Keratinocyte (primary cell): ENCODE measurements around the gene HK1. TPM values are rescaled to one million over a fixed set of nuclear protein-coding genes. Genes with fewer than 3 reads are reported as not detected.

Source experiments
- DNase-seq: peaks from one replicate; pipeline ENCODE4 v3.0.0-alpha.2; 2011; ENCODE audit warnings: low read depth, missing footprints, low spot score
- FAIRE-seq: peaks from 2 replicates; lab custom pipeline; 2011; peaks lifted over from hg19 to GRCh38; lab: Jason Lieb, UNC
- H2AFZ ChIP-seq: 2 replicates; pipeline ENCODE4 v1.6.0; 2012; ENCODE audit warnings: low read length, control low read depth, inconsistent platforms; ENCODE audit not compliant: control insufficient read depth
- H3K27ac ChIP-seq: 2 replicates; pipeline ENCODE4 v1.5.1; 2011; ENCODE audit warnings: low read length; ENCODE audit not compliant: control insufficient read depth, insufficient read depth
- H3K27me3 ChIP-seq: 3 replicates; pipeline ENCODE4 v1.6.0; 2011; ENCODE audit warnings: low read length; ENCODE audit not compliant: control insufficient read depth, insufficient read depth; ENCODE audit errors: extremely low read depth
- H3K36me3 ChIP-seq, 2 experiments: 2 replicates in 1 of 2; 3 replicates in 1 of 2; pipeline ENCODE4 v1.5.1; 2011; ENCODE audit warnings: low read length in 2 of 2, mild to moderate bottlenecking in 1 of 2; ENCODE audit not compliant: control insufficient read depth in 2 of 2, insufficient read depth in 2 of 2; ENCODE audit errors: extremely low read depth in 1 of 2
- H3K4me1 ChIP-seq: 3 replicates; pipeline ENCODE4 v1.5.1; 2011; ENCODE audit warnings: low read length; ENCODE audit not compliant: control insufficient read depth, insufficient read depth; ENCODE audit errors: extremely low read depth
- H3K4me2 ChIP-seq: 3 replicates; pipeline ENCODE4 v1.6.0; 2011; ENCODE audit warnings: low read depth, low read length; ENCODE audit not compliant: control insufficient read depth, insufficient read depth; ENCODE audit errors: extremely low read depth
- H3K4me3 ChIP-seq, 3 experiments: fragments of 200-600 bp in 1 of 3; sonication (generic) in 1 of 3; 2 replicates in 2 of 3; 3 replicates in 1 of 3; pipeline ENCODE4 v1.5.1; 2011 to 2016; ENCODE audit warnings: low read length in 3 of 3, mild to moderate bottlenecking in 3 of 3, control low read depth in 2 of 3, inconsistent platforms in 1 of 3, low read depth in 1 of 3, mixed read lengths in 1 of 3, mixed run types in 1 of 3, moderate library complexity in 1 of 3; ENCODE audit not compliant: control insufficient read depth in 2 of 3, insufficient read depth in 2 of 3; ENCODE audit errors: extremely low read depth in 1 of 3
- H3K79me2 ChIP-seq: 2 replicates; pipeline ENCODE4 v1.6.0; 2012; ENCODE audit warnings: low read length; ENCODE audit not compliant: control insufficient read depth, insufficient read depth
- H3K9ac ChIP-seq: 3 replicates; pipeline ENCODE4 v1.6.0; 2011; ENCODE audit warnings: low read length; ENCODE audit not compliant: control insufficient read depth, insufficient read depth; ENCODE audit errors: extremely low read depth
- H3K9me1 ChIP-seq: 3 replicates; pipeline ENCODE4 v1.6.0; 2011; ENCODE audit warnings: low read length; ENCODE audit not compliant: control insufficient read depth, insufficient read depth; ENCODE audit errors: extremely low read depth
- H3K9me3 ChIP-seq: 2 replicates; pipeline ENCODE4 v1.5.1; 2012; ENCODE audit warnings: low read depth, low read length; ENCODE audit not compliant: control insufficient read depth
- H4K20me1 ChIP-seq: 3 replicates; pipeline ENCODE4 v1.6.0; 2011; ENCODE audit warnings: low read length; ENCODE audit not compliant: control insufficient read depth, insufficient read depth; ENCODE audit errors: extremely low read depth
- EZH2 ChIP-seq: IDR thresholded peaks from one replicate; pipeline ENCODE4 v1.6.1; 2012; ENCODE audit warnings: inconsistent platforms, mild to moderate bottlenecking, low read length, moderate library complexity
- dilution Hi-C: fragments of 300-500 bp; cut with MboI; formaldehyde crosslinking; loops from one replicate; pipeline ENCODE4 v1.7.0; 2020; ENCODE audit warnings: low sequenced_read_pairs; ENCODE audit not compliant: extremely low pct_ligation_motif_present
- polyA plus RNA-seq, 5 experiments: library from polyadenylated mRNA; depleted of rRNA in 3 of 5; stranded (reverse) in 3 of 5; stranded (forward) in 1 of 5; unstranded in 1 of 5; fragments of >200 nt; gene quantifications; 1 replicate in 1 of 5; 2 replicates in 3 of 5; 3 replicates in 1 of 5; pipeline versions ENCODE4 v1.2.1 to v1.2.3, GENCODE V29; 2011 to 2012; ENCODE audit warnings: missing spikeins in 2 of 5, low read depth in 1 of 5, low replicate concordance in 1 of 5
- TF ChIP-seq, protein P1 (sequence below), 3 experiments: IDR thresholded peaks in 1 of 3; conservative IDR thresholded peaks in 1 of 3; optimal IDR thresholded peaks in 1 of 3; 2 replicates in 2 of 3; 3 replicates in 1 of 3; pipeline versions ENCODE3 to v1.5.1; 2011; ENCODE audit warnings: low read length in 3 of 3, mild to moderate bottlenecking in 3 of 3, moderate library complexity in 2 of 3, control low read depth in 1 of 3, inconsistent platforms in 1 of 3; ENCODE audit not compliant: insufficient read depth in 2 of 3; ENCODE audit errors: extremely low read depth in 1 of 3

HK1 gene
- polyA plus RNA-seq, 1 donor (not counting 4 experiments of a cell fraction or from before 2014, with no cell fraction given), result 106 TPM

DNA sequence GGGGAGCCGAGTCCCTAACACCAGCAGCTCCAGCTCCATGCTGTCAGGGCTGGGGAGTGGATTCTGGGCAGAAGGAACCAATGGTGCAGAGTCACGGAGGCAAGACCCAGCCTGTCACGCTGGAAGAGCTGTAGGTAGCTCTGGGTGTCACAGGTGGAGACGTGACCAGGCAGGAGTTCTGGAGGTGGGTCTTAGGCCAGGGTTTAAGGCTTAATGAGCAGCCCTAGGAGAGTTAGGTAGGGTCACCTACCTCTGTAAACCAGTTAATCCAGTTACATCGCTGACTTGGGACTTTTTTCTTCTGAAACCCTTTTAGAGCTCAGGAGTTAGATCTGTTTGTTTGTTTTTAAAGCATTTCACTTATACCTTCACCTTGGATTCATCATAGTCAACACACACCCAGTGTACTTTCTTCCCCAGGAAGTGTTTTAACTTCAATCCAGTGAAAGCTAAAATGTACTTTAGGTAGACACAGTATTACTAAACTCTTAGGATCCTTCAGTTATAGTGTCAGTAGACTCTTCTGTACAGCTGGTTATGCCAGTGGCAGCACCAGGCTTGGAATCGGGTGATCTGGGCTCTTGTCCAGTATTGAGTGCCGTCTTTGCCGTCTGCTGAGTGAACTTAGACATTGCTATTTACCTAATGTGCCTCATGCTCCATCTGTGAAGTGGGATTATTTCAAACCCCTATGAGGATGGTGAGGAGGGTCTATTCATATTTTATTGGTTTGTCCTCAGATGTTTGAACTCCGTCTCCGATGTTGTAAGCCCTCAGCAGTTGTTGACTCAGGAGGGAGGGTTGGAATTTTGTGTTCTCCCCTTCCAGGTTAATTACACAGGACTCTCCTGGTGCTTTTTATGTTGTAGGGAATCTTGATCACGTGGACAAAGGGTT is 107.4 kb downstream of the HK1 start:
- Histone ChIP-seq H3K27me3 (no peaks in the 10 kb centered on the region), H3K4me2 (peak overlapping the region; percentile 30), H3K9me3 (no peaks in the 10 kb centered on the region), H3K4me1 (peaks cover 54% of the 10 kb centered on the region), H3K36me3 (peaks cover 32 to 56% of the 10 kb centered on the region in 2 experiments), H3K9me1 (peaks cover 2% of the 10 kb centered on the region), H2AFZ (no peak overlapping the region), H3K4me3 (no peak overlapping the region), H4K20me1 (peaks cover 3% of the 10 kb centered on the region), H3K9ac (peak overlapping the region; percentile 44), H3K27ac (peak overlapping the region; percentile 78), H3K79me2 (no peaks in the 10 kb centered on the region)
- FAIRE-seq, result peak; percentile 95
- dilution Hi-C loops, result no loop called here
- DNase-seq, result no peak
- TF ChIP-seq, protein P1, sequence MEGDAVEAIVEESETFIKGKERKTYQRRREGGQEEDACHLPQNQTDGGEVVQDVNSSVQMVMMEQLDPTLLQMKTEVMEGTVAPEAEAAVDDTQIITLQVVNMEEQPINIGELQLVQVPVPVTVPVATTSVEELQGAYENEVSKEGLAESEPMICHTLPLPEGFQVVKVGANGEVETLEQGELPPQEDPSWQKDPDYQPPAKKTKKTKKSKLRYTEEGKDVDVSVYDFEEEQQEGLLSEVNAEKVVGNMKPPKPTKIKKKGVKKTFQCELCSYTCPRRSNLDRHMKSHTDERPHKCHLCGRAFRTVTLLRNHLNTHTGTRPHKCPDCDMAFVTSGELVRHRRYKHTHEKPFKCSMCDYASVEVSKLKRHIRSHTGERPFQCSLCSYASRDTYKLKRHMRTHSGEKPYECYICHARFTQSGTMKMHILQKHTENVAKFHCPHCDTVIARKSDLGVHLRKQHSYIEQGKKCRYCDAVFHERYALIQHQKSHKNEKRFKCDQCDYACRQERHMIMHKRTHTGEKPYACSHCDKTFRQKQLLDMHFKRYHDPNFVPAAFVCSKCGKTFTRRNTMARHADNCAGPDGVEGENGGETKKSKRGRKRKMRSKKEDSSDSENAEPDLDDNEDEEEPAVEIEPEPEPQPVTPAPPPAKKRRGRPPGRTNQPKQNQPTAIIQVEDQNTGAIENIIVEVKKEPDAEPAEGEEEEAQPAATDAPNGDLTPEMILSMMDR (optimal IDR thresholded peaks at IDR 0.05 in 1 of 3, IDR thresholded peaks at IDR 0.05 in 1 of 3, conservative IDR thresholded peaks at IDR 0.05 in 1 of 3; ENCODE audit: extremely low read depth in 1 of 3, insufficient read depth in 2 of 3, low read length in 3 of 3), result no peak
- TF ChIP-seq EZH2, result no peak

DNA sequence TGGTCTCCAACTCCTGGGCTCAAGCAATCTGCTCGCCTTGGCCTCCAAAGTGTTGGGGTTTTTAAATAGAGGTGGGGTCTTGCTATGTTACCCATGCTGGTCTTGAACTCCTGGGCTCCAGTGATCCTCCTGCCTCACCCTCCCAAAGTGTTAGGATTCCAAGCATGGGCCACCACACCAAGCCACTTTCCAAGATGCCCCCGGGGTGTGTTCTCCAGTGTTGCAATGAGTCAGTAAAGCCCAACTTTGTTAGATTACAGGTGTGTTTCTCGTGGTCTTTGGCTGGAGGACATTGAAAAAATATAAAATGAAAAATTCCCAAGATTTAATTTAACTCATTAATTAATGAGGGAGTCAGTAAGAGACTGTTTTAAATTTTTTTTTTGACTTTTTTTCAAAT is 109.2 kb downstream of the HK1 start:
- peaks cover 2% of the 10 kb centered on the region for H3K9me1 ChIP-seq
- no peak overlapping the region for H3K4me2 ChIP-seq
- H3K4me1 ChIP-seq, result peaks cover 50% of the 10 kb centered on the region
- no peak for FAIRE-seq
- H3K27me3 ChIP-seq, result no peaks in the 10 kb centered on the region
- H4K20me1 ChIP-seq, result peaks cover 3% of the 10 kb centered on the region
- TF ChIP-seq, protein P1 (optimal IDR thresholded peaks at IDR 0.05 in 1 of 3, IDR thresholded peaks at IDR 0.05 in 1 of 3, conservative IDR thresholded peaks at IDR 0.05 in 1 of 3; ENCODE audit: extremely low read depth in 1 of 3, insufficient read depth in 2 of 3, low read length in 3 of 3), result no peak
- no peak for TF ChIP-seq EZH2
- no peak for DNase-seq
- H3K9me3 ChIP-seq, result no peaks in the 10 kb centered on the region
- H2AFZ ChIP-seq, result no peak overlapping the region
- H3K27ac ChIP-seq, result no peak overlapping the region
- H3K4me3 ChIP-seq, result no peak overlapping the region
- H3K36me3 ChIP-seq, result peaks cover 37 to 62% of the 10 kb centered on the region in 2 experiments
- H3K79me2 ChIP-seq, result no peaks in the 10 kb centered on the region
- dilution Hi-C loops, result no loop called here
- H3K9ac ChIP-seq, result no peak overlapping the region
